Measurements from ENCODE around the gene ETFA.

GRCh38 chr15:76303909-76304308, 7.4 kb downstream of the ETFA start:
- TF ChIP-seq POLR2A (IDR thresholded peaks at IDR 0.05; ENCODE audit: low read length): no peak
- TF ChIP-seq GATA1 (IDR thresholded peaks at IDR 0.05; ENCODE audit: low read depth, low read length): no peak

Data from erythroblast (primary cell).